ENCODE results near the gene ABHD12.

DNA sequence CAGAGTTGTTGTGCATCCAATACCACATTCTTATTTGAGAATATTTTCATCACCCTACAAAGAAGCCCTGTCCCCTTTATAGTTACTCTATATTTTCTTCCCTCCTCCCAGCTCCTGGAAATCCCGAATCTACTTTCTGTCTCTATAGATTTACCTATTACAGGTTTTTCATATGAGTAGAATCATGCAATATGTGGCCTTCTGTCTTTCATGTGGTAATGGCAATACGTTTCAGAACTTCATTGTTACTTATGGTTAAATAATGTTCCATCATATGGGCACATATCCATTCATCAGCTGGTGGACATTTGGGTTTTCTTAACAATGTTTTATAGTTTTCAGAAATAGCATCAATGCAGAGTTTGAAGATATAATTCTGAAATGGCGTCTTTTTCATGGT is 33.9 kb upstream of the ABHD12 start:
- no peak for TF ChIP-seq EZH2 (IDR thresholded peaks at IDR 0.05; ENCODE audit: borderline replicate concordance, low read depth, low read length, severe bottlenecking)
- TF ChIP-seq, protein P1, sequence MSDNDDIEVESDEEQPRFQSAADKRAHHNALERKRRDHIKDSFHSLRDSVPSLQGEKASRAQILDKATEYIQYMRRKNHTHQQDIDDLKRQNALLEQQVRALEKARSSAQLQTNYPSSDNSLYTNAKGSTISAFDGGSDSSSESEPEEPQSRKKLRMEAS (IDR thresholded peaks at IDR 0.05; ENCODE audit: insufficient read depth, insufficient read length): no peak
- TF ChIP-seq, protein P2, sequence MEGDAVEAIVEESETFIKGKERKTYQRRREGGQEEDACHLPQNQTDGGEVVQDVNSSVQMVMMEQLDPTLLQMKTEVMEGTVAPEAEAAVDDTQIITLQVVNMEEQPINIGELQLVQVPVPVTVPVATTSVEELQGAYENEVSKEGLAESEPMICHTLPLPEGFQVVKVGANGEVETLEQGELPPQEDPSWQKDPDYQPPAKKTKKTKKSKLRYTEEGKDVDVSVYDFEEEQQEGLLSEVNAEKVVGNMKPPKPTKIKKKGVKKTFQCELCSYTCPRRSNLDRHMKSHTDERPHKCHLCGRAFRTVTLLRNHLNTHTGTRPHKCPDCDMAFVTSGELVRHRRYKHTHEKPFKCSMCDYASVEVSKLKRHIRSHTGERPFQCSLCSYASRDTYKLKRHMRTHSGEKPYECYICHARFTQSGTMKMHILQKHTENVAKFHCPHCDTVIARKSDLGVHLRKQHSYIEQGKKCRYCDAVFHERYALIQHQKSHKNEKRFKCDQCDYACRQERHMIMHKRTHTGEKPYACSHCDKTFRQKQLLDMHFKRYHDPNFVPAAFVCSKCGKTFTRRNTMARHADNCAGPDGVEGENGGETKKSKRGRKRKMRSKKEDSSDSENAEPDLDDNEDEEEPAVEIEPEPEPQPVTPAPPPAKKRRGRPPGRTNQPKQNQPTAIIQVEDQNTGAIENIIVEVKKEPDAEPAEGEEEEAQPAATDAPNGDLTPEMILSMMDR (IDR thresholded peaks at IDR 0.05; ENCODE audit: extremely low read depth in 1 of 2, insufficient read depth in 1 of 2, low read depth in 1 of 2, low read length in 2 of 2): no peak
- TF ChIP-seq POLR2AphosphoS5 (IDR thresholded peaks at IDR 0.05; ENCODE audit: insufficient read depth, low read depth, low read length): no peak
- no peak for TF ChIP-seq JUN (IDR thresholded peaks at IDR 0.05; ENCODE audit: borderline replicate concordance, insufficient read depth, insufficient read length, low read depth)
- TF ChIP-seq POLR2A (IDR thresholded peaks at IDR 0.05; ENCODE audit: low read depth, low read length): no peak
